Stomach (tissue), 9 donors: ENCODE results near the gene FRMPD4. TPM values are rescaled to one million over a fixed set of nuclear protein-coding genes. Genes with fewer than 3 reads are reported as not detected.

Source experiments
- DNase-seq, 2 donors: peaks; one replicate each; pipeline versions ENCODE4 v3.0.0 to v3.0.0-alpha.2; 2013 to 2019
- H3K27ac ChIP-seq, 5 donors: fragments of 200-600 bp in 4 of 5; sonication (generic) in 4 of 5; one replicate each; pipeline ENCODE4 v1.5.1; 2013 to 2019; ENCODE audit warnings: mild to moderate bottlenecking in 1 of 5, moderate library complexity in 1 of 5
- H3K27me3 ChIP-seq, 3 donors: fragments of 200-600 bp; sonication (generic); one replicate each; pipeline ENCODE4 v1.5.1; 2017 to 2019; ENCODE audit warnings: mixed run types in 1 of 3
- H3K36me3 ChIP-seq, 4 donors: fragments of 200-600 bp; sonication (generic); 1 replicate in 3 of 4; 2 replicates in 1 of 4; pipeline ENCODE4 v1.5.1; 2016 to 2019
- H3K4me1 ChIP-seq, 4 donors: fragments of 200-600 bp; sonication (generic); one replicate each; pipeline ENCODE4 v1.5.1; 2016 to 2019
- H3K4me3 ChIP-seq, 4 donors: fragments of 200-600 bp; sonication (generic) in 3 of 4; one replicate each; pipeline ENCODE4 v1.5.1; 2016 to 2019; ENCODE audit warnings: mild to moderate bottlenecking in 1 of 4
- H3K9me3 ChIP-seq, 4 donors: fragments of 200-600 bp; sonication (generic); one replicate each; pipeline ENCODE4 v1.5.1; 2016 to 2019
- EP300 ChIP-seq: sonication (generic); formaldehyde crosslinking; IDR thresholded peaks from one replicate; pipeline ENCODE4 v1.6.1; 2017; ENCODE audit warnings: antibody characterized with exemption
- POLR2A ChIP-seq, 4 donors: fragments of 450-650 bp; IDR thresholded peaks; one replicate each; pipeline ENCODE4 v1.6.1; 2016; ENCODE audit warnings: antibody characterized with exemption in 4 of 4, control low read depth in 2 of 4, mild to moderate bottlenecking in 1 of 4, moderate library complexity in 1 of 4
- POLR2AphosphoS5 ChIP-seq, 3 donors: sonication (generic); formaldehyde crosslinking; IDR thresholded peaks; one replicate each; pipeline ENCODE4 v1.6.1; 2016; ENCODE audit warnings: antibody characterized with exemption in 3 of 3
- WGBS, 5 donors: extraction: QIAGEN DNeasy Blood & Tissue Kit in 3 of 5; methylation state at CpG; one replicate each; pipeline versions ENCODE4 v1.1.5 to v1.1.7; 2013 to 2018; 5-methylcytosine and 5-hydroxymethylcytosine counted together
- intact Hi-C: fragments of 100-400 bp; cut with DNase I; formaldehyde crosslinking; loops from one replicate; pipeline ENCODE4 v1.15.1; 2023; ENCODE audit warnings: low total_unique reads
- polyA plus RNA-seq, 3 donors: library from polyadenylated mRNA; stranded (reverse); fragments of 200-250 nt; gene quantifications; one replicate each; pipeline ENCODE4 v1.2.3, GENCODE V29; 2013
- total RNA-seq, 5 donors: library from RNA; depleted of rRNA; stranded (reverse); fragments of >200 nt; gene quantifications; one replicate each; pipeline versions ENCODE4 v1.1.0 to v1.2.3, GENCODE V29; 2014 to 2016
- TF ChIP-seq, protein P1 (sequence below), 7 experiments: fragments of 450-650 bp in 4 of 7; fragments of 200-600 bp in 3 of 7; sonication (generic) in 3 of 7; IDR thresholded peaks; one replicate each; pipeline ENCODE4 v1.5.1; 2016 to 2019; ENCODE audit warnings: antibody characterized with exemption in 7 of 7, control low read depth in 2 of 7, mild to moderate bottlenecking in 1 of 7
- donor health status: healthy with polysubstance abuse.
- donor health status: Bipolar disorder and iron deficiency.
- donor health status: healthy.

The FRMPD4 gene
- total and polyA plus RNA-seq, 8 donors, result 0.03 to 2.6 (median 0.55) TPM; not detected in 5

DNA sequence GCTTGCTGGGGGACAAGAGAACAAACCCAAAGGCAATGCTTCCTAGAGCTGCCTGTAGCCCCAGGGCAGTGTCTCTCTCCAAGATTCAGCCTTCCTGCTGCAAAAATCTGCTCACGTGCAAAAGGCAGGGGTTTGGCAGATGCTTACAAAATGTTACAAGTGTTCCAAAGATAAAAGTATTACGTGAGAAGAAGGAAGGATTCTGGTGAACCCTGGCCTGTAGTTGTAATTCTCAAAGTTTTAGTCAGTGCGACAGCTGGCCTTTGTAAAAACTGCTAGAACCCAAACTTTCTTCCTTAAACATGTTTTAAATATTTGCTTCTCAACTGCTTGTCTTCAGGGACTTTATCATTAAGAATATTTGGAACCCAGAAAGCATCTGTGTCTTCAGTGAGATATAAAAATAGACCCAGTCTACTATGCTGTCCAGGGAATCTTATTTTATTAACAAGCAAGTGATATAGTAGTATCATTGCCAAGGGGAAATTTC is 232.3 kb downstream of the FRMPD4 start:
- WGBS, 5 donors, result 42 to 64% (median 60%) methylated on average over 3 of the region's 3 CpGs
- H3K36me3 ChIP-seq, result no peaks in the 10 kb centered on the region
- TF ChIP-seq EP300 (no peak), POLR2A (IDR thresholded peaks at IDR 0.05) (no peak), POLR2AphosphoS5 (IDR thresholded peaks at IDR 0.05) (no peak)
- TF ChIP-seq, protein P1, sequence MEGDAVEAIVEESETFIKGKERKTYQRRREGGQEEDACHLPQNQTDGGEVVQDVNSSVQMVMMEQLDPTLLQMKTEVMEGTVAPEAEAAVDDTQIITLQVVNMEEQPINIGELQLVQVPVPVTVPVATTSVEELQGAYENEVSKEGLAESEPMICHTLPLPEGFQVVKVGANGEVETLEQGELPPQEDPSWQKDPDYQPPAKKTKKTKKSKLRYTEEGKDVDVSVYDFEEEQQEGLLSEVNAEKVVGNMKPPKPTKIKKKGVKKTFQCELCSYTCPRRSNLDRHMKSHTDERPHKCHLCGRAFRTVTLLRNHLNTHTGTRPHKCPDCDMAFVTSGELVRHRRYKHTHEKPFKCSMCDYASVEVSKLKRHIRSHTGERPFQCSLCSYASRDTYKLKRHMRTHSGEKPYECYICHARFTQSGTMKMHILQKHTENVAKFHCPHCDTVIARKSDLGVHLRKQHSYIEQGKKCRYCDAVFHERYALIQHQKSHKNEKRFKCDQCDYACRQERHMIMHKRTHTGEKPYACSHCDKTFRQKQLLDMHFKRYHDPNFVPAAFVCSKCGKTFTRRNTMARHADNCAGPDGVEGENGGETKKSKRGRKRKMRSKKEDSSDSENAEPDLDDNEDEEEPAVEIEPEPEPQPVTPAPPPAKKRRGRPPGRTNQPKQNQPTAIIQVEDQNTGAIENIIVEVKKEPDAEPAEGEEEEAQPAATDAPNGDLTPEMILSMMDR (IDR thresholded peaks at IDR 0.05), result no peak
- peak in 1 of 2 donors; percentile 56 for DNase-seq
- H3K4me1 ChIP-seq, result no peaks in the 10 kb centered on the region
- no peaks in the 10 kb centered on the region for H3K27me3 ChIP-seq
- no peaks in the 10 kb centered on the region for H3K9me3 ChIP-seq
- H3K4me3 ChIP-seq, result no peak overlapping the region
- intact Hi-C loops, result no loop called here
- no peak overlapping the region for H3K27ac ChIP-seq

DNA sequence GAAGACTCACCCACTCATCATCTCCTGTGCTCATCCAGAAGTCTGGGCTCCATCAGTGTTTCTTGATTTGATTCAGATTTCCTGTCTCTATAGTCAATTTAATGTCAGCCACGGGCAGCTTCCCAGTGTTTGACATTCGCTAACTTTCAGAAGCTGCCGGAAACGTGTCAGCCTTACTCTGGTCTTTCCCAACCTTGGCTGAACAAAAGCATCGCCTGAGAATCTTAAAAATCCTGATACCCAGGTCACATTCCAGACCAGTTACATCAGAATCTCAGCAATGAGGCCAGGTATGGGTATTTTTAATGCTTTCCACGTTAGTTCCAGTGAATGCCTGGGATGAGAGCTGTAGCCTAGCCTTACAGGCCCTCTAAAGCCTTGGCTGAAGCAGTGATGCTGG is 233.8 kb downstream of the FRMPD4 start:
- TF ChIP-seq EP300 (no peak), POLR2AphosphoS5 (IDR thresholded peaks at IDR 0.05) (no peak), POLR2A (IDR thresholded peaks at IDR 0.05) (no peak)
- TF ChIP-seq, protein P1 (IDR thresholded peaks at IDR 0.05), result no peak
- WGBS, 5 donors, result 55 to 72% (median 56%) methylated on average over 4 to 6 of the region's 6 CpGs
- no peaks in the 10 kb centered on the region for H3K4me1 ChIP-seq
- no peak overlapping the region for H3K27ac ChIP-seq
- no peaks in the 10 kb centered on the region for H3K36me3 ChIP-seq
- H3K27me3 ChIP-seq, result no peaks in the 10 kb centered on the region
- intact Hi-C loops, result no loop called here
- no peak for DNase-seq
- H3K9me3 ChIP-seq, result no peaks in the 10 kb centered on the region
- H3K4me3 ChIP-seq, result no peak overlapping the region

DNA sequence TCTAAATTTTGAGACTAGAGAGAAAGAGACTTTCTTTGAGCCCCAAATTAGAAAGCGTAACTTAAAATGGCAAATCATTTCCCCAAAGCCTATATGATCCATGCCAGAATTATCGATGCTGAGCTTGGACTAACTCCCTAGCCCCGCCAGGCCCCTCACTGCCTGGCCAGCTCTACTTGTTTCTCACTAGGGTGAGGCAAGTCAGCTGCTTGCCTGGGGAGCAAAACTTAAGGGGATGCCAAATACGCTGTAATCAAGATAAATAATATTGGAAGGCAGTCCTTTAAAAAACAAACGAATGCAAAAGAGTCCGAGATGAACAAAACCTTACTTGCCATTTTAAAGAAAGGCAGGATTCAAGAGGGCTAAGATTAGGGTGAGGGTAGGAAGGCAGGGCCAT is 236.0 kb downstream of the FRMPD4 start:
- Histone ChIP-seq H3K27ac (no peak overlapping the region), H3K27me3 (no peaks in the 10 kb centered on the region), H3K4me1 (no peaks in the 10 kb centered on the region), H3K36me3 (no peaks in the 10 kb centered on the region), H3K9me3 (no peaks in the 10 kb centered on the region), H3K4me3 (no peak overlapping the region)
- TF ChIP-seq POLR2A (IDR thresholded peaks at IDR 0.05) (no peak), POLR2AphosphoS5 (IDR thresholded peaks at IDR 0.05) (no peak), EP300 (no peak)
- TF ChIP-seq, protein P1 (IDR thresholded peaks at IDR 0.05), result no peak
- intact Hi-C loops, result no loop called here
- DNase-seq, result peak in 1 of 2 donors; percentile 28
- WGBS, 5 donors, result 63 to 82% (median 77%) methylated on average over 4 to 6 of the region's 6 CpGs

DNA sequence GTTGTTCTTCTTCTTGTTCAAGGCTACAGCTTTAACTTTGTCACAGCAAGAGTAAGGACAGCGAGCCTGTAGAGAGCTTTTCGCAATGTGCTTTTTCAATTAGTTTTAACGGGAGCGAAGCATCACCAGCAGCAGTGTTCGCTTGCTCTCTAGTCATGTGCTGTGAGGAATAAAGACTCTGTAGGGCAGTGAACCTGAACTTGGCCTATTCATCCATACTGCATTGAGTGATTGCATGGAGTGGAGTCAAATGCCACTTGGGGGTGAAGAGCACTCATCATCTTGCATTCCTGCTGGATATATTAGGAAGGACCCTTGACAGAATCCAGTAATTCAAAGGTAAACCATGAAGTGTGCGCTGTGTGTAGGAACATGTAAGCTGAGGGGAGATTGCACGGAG is 240.0 kb downstream of the FRMPD4 start:
- Histone ChIP-seq H3K9me3 (no peaks in the 10 kb centered on the region), H3K27ac (no peak overlapping the region), H3K27me3 (peaks cover 0 to 3% (median 0%) of the 10 kb centered on the region in 3 donors), H3K4me3 (no peak overlapping the region), H3K36me3 (no peaks in the 10 kb centered on the region), H3K4me1 (no peaks in the 10 kb centered on the region)
- no peak for DNase-seq
- WGBS, 5 donors, result 83 to 93% (median 86%) methylated on average over 5 to 7 of the region's 7 CpGs
- TF ChIP-seq EP300 (no peak), POLR2AphosphoS5 (IDR thresholded peaks at IDR 0.05) (no peak), POLR2A (IDR thresholded peaks at IDR 0.05) (no peak)
- TF ChIP-seq, protein P1 (IDR thresholded peaks at IDR 0.05), result no peak
- intact Hi-C loops, result no loop called here
